Measurements from ENCODE around the gene CDH24. TPM values are rescaled to one million over a fixed set of nuclear protein-coding genes. Genes with fewer than 3 reads are reported as not detected.

The CDH24 gene
- total RNA-seq, result 13.9 and 15.7 TPM in 2 replicates

GRCh38 chr14:23056956-23057756 lies at the start of gene CDH24:
CDH24 (minus strand) TSS chr14:23057520; CDS start chr14:23055733, 1,787 bp downstream.

GRCh38 chr14:23104591-23105347 lies 47.4 kb upstream of the CDH24 start, which contains the start of gene CIROP:
CIROP (minus strand) TSS chr14:23104989; CDS start chr14:23104920, 69 bp downstream.

GRCh38 chr14:23095196-23096108 lies 38.1 kb upstream of the CDH24 start, which contains the start of gene C14orf119:
C14orf119 (plus strand) TSS chr14:23095505; CDS start chr14:23097659, 2,154 bp downstream.

GRCh38 chr14:23094666-23095195 lies 37.4 kb upstream of the CDH24 start, which contains the start of gene ACIN1:
ACIN1 (minus strand) TSS chr14:23095136; CDS start chr14:23095112, 24 bp downstream.

GRCh38 chr14:23042162-23042965 lies 15.0 kb downstream of the CDH24 start, which contains the start of gene PSMB11:
PSMB11 (plus strand) TSS chr14:23042212; CDS start chr14:23042226, 14 bp downstream.

GRCh38 chr14:23034498-23035302 lies 22.6 kb downstream of the CDH24 start, which contains the start of gene PSMB5:
PSMB5 (minus strand) TSS chr14:23034900; CDS start chr14:23034881, 19 bp downstream.

GRCh38 chr14:23009939-23010726 lies 47.2 kb downstream of the CDH24 start, which contains the start of gene C14orf93:
C14orf93 (minus strand) TSS chr14:23010143; CDS start chr14:22999023, 11,120 bp downstream.

Other genes starting within 250 kb of the CDH24 start
- gene SLC7A7, start 242.1 kb downstream of the CDH24 start, total RNA-seq, result 13.6 and 16.0 TPM in 2 replicates
- gene MRPL52, start 227.6 kb downstream of the CDH24 start, total RNA-seq, result 53.7 and 81.0 TPM in 2 replicates
- 236 and 368 TPM in 2 replicates for gene MMP14, start 220.9 kb downstream of the CDH24 start, total RNA-seq
- 44.2 and 65.4 TPM in 2 replicates for gene LRP10, start 185.8 kb downstream of the CDH24 start, total RNA-seq
- 0.09 TPM in 2 replicates for gene REM2, start 174.3 kb downstream of the CDH24 start, total RNA-seq
- gene RBM23, start 138.4 kb downstream of the CDH24 start, total RNA-seq, result 43.6 and 50.5 TPM in 2 replicates
- 45.9 and 71.5 TPM in 2 replicates for gene PRMT5, start 128.1 kb downstream of the CDH24 start, total RNA-seq
- 33.0 and 38.8 TPM in 2 replicates for gene HAUS4, start 100.4 kb downstream of the CDH24 start, total RNA-seq
- gene AJUBA, start 75.0 kb downstream of the CDH24 start, total RNA-seq, result 40.2 and 86.7 TPM in 2 replicates
- 4.9 and 5.3 TPM in 2 replicates for gene C14orf93, start 47.4 kb downstream of the CDH24 start, total RNA-seq
- gene PSMB5, start 22.6 kb downstream of the CDH24 start, total RNA-seq, result 258 and 313 TPM in 2 replicates
- not detected in 2 replicates for gene PSMB11, start 15.3 kb downstream of the CDH24 start, total RNA-seq
- gene ACIN1, start 37.6 kb upstream of the CDH24 start, total RNA-seq, result 83.1 and 91.2 TPM in 2 replicates
- gene C14orf119, start 38.0 kb upstream of the CDH24 start, total RNA-seq, result 57.6 and 64.3 TPM in 2 replicates
- gene CIROP, start 47.5 kb upstream of the CDH24 start, total RNA-seq, result not detected in 2 replicates
- not detected in 2 replicates for gene CEBPE, start 61.7 kb upstream of the CDH24 start, total RNA-seq
- gene SLC7A8, start 126.1 kb upstream of the CDH24 start, total RNA-seq, result 0.63 TPM in 1 of 2 replicates, not detected in the other
- gene RNF212B, start 180.4 kb upstream of the CDH24 start, total RNA-seq, result not detected in 2 replicates
- 3.3 and 4.0 TPM in 2 replicates for gene HOMEZ, start 228.6 kb upstream of the CDH24 start, total RNA-seq
- gene PPP1R3E, start 245.3 kb upstream of the CDH24 start, total RNA-seq, result 1.3 and 1.9 TPM in 2 replicates
- gene BCL2L2, start 249.3 kb upstream of the CDH24 start, total RNA-seq, result 12.1 and 14.6 TPM in 2 replicates

Data from endothelial cell of coronary artery (primary cell).